ENCODE measurements around the gene AUTS2.

GRCh38 chr7:70771451-70771850 is 1173.2 kb downstream of the AUTS2 start:
- TF ChIP-seq CTCF (IDR thresholded peaks at IDR 0.05; ENCODE audit: insufficient read depth, low read length) (no peak), REST (IDR thresholded peaks at IDR 0.05; ENCODE audit: insufficient replicate concordance, low read depth) (no peak)

Measured in HL-60 (cell line).